ENCODE data around the gene OR10A3. TPM values are rescaled to one million over a fixed set of nuclear protein-coding genes. Genes with fewer than 3 reads are reported as not detected.
A peak's percentile ranks its signal among the peaks of the same experiment; 100 is the strongest.

OR10A3 gene
- total RNA-seq, 1 experiment from 2014 or later: not detected

DNA sequence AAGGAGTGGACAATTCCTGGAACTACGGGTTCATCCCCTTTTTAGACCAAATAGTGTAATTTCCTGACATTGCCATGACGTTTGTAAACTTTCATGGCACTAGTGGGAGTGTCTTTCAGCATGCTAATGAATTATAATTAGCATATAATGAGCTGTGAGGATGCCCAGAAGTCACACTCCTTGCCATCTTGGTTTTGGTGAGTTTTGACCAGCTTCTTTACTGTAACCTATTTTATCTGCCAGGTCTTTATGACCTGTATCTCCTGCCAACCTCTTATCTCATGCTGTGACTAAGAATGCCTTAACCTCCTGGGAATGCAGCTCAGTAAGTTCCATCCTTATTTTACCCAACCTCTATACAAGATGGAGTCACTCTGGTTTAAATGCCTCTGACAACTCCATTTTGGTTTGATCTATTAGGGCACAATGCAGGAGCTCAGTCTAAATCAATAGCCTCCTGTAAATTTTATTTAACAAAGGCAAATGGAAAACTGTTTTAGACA is 31.2 kb downstream of the OR10A3 start (continued):
- TF ChIP-seq, protein P1, sequence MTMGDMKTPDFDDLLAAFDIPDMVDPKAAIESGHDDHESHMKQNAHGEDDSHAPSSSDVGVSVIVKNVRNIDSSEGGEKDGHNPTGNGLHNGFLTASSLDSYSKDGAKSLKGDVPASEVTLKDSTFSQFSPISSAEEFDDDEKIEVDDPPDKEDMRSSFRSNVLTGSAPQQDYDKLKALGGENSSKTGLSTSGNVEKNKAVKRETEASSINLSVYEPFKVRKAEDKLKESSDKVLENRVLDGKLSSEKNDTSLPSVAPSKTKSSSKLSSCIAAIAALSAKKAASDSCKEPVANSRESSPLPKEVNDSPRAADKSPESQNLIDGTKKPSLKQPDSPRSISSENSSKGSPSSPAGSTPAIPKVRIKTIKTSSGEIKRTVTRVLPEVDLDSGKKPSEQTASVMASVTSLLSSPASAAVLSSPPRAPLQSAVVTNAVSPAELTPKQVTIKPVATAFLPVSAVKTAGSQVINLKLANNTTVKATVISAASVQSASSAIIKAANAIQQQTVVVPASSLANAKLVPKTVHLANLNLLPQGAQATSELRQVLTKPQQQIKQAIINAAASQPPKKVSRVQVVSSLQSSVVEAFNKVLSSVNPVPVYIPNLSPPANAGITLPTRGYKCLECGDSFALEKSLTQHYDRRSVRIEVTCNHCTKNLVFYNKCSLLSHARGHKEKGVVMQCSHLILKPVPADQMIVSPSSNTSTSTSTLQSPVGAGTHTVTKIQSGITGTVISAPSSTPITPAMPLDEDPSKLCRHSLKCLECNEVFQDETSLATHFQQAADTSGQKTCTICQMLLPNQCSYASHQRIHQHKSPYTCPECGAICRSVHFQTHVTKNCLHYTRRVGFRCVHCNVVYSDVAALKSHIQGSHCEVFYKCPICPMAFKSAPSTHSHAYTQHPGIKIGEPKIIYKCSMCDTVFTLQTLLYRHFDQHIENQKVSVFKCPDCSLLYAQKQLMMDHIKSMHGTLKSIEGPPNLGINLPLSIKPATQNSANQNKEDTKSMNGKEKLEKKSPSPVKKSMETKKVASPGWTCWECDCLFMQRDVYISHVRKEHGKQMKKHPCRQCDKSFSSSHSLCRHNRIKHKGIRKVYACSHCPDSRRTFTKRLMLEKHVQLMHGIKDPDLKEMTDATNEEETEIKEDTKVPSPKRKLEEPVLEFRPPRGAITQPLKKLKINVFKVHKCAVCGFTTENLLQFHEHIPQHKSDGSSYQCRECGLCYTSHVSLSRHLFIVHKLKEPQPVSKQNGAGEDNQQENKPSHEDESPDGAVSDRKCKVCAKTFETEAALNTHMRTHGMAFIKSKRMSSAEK (CRISPR knock-in tag; IDR thresholded peaks at IDR 0.05; ENCODE audit: borderline replicate concordance): 0 out of 2 replicates have a peak, but pooled peaks have one; percentile 76
- no peak for TF ChIP-seq JUN (CRISPR knock-in tag; IDR thresholded peaks at IDR 0.05)
- TF ChIP-seq, protein P2, sequence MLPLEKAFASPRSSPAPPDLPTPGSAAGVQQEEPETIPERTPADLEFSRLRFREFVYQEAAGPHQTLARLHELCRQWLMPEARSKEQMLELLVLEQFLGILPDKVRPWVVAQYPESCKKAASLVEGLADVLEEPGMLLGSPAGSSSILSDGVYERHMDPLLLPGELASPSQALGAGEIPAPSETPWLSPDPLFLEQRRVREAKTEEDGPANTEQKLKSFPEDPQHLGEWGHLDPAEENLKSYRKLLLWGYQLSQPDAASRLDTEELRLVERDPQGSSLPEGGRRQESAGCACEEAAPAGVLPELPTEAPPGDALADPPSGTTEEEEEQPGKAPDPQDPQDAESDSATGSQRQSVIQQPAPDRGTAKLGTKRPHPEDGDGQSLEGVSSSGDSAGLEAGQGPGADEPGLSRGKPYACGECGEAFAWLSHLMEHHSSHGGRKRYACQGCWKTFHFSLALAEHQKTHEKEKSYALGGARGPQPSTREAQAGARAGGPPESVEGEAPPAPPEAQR (CRISPR knock-in tag; IDR thresholded peaks at IDR 0.05): peak; percentile 95

DNA sequence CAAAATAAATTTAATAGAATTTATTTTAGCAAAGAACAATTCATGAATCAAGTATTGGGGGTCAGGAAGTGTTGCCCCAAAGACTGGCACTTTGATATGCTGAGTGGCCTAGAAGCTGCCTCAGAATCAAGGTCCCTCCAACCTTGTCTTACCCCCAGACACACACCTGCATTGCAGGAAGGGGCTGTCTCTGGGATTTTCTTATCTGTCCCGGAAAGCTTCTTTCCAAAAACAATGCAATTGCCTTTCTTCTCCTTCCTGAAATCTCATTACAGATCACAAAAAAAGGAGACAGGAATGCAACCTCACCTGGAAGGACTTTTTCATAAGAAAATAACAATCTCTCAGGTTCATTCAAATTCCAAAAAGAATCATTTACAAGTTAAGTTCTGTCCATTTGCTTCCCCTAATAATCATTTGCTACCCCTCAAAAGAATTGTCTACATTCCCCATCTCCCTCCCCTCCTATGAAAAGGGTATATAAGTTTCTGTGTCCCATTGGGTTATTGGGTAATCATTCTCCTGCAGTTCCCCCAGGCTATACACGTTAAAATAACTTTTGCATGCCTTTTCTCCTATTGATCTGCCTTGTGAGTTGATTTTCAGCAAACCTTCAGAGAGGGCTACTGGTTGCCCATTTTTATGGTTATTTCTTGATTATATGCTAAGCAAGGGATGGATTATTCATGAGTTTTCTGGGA is 31.8 kb downstream of the OR10A3 start:
- H3K4me3 Mint-ChIP-seq: no peak overlapping the region
- H3K27ac Mint-ChIP-seq: peak overlapping the region; percentile 81

More for the DNA sequence above, 31.8 kb downstream of the OR10A3 start:
- POLR2A ChIA-PET: interaction anchor here (0.6 to 0.8 kb wide), 4 partner anchors 14 to 77 kb away, joined by 3 to 5 read pairs (median 4); partner anchors contain the start of gene EIF3F
- no peaks in the 10 kb centered on the region; the same call in 1 of the 2 replicates for H3K27me3 Mint-ChIP-seq (ENCODE audit: low read depth)
- no peak for TF ChIP-seq FOXK1 (CRISPR knock-in tag; IDR thresholded peaks at IDR 0.05)
- TF ChIP-seq, protein P3, sequence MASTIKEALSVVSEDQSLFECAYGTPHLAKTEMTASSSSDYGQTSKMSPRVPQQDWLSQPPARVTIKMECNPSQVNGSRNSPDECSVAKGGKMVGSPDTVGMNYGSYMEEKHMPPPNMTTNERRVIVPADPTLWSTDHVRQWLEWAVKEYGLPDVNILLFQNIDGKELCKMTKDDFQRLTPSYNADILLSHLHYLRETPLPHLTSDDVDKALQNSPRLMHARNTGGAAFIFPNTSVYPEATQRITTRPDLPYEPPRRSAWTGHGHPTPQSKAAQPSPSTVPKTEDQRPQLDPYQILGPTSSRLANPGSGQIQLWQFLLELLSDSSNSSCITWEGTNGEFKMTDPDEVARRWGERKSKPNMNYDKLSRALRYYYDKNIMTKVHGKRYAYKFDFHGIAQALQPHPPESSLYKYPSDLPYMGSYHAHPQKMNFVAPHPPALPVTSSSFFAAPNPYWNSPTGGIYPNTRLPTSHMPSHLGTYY (CRISPR knock-in tag; IDR thresholded peaks at IDR 0.05): no peak
- no peak for TF ChIP-seq SP1 (CRISPR knock-in tag; conservative IDR thresholded peaks at IDR 0.05)
- no peak for TF ChIP-seq SMAD3 (CRISPR knock-in tag; IDR thresholded peaks at IDR 0.05; ENCODE audit: borderline replicate concordance)
- no peak for TF ChIP-seq TEAD4 (CRISPR knock-in tag; IDR thresholded peaks at IDR 0.05)
- no peak for TF ChIP-seq GRHL2 (CRISPR knock-in tag; IDR thresholded peaks at IDR 0.05; ENCODE audit: insufficient replicate concordance, severe bottlenecking)
- TF ChIP-seq, protein P4, sequence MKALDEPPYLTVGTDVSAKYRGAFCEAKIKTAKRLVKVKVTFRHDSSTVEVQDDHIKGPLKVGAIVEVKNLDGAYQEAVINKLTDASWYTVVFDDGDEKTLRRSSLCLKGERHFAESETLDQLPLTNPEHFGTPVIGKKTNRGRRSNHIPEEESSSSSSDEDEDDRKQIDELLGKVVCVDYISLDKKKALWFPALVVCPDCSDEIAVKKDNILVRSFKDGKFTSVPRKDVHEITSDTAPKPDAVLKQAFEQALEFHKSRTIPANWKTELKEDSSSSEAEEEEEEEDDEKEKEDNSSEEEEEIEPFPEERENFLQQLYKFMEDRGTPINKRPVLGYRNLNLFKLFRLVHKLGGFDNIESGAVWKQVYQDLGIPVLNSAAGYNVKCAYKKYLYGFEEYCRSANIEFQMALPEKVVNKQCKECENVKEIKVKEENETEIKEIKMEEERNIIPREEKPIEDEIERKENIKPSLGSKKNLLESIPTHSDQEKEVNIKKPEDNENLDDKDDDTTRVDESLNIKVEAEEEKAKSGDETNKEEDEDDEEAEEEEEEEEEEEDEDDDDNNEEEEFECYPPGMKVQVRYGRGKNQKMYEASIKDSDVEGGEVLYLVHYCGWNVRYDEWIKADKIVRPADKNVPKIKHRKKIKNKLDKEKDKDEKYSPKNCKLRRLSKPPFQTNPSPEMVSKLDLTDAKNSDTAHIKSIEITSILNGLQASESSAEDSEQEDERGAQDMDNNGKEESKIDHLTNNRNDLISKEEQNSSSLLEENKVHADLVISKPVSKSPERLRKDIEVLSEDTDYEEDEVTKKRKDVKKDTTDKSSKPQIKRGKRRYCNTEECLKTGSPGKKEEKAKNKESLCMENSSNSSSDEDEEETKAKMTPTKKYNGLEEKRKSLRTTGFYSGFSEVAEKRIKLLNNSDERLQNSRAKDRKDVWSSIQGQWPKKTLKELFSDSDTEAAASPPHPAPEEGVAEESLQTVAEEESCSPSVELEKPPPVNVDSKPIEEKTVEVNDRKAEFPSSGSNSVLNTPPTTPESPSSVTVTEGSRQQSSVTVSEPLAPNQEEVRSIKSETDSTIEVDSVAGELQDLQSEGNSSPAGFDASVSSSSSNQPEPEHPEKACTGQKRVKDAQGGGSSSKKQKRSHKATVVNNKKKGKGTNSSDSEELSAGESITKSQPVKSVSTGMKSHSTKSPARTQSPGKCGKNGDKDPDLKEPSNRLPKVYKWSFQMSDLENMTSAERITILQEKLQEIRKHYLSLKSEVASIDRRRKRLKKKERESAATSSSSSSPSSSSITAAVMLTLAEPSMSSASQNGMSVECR (CRISPR knock-in tag; IDR thresholded peaks at IDR 0.05; ENCODE audit: borderline replicate concordance): no peak
- TF ChIP-seq, protein P5, sequence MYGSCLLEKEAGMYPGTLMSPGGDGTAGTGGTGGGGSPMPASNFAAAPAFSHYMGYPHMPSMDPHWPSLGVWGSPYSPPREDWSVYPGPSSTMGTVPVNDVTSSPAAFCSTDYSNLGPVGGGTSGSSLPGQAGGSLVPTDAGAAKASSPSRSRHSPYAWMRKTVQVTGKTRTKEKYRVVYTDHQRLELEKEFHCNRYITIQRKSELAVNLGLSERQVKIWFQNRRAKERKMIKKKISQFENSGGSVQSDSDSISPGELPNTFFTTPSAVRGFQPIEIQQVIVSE (CRISPR knock-in tag; IDR thresholded peaks at IDR 0.05; ENCODE audit: borderline replicate concordance): no peak
- TF ChIP-seq ZNF416 (CRISPR knock-in tag; IDR thresholded peaks at IDR 0.05): no peak
- no peaks in the 10 kb centered on the region for H3K36me3 Mint-ChIP-seq
- DNase-seq (ENCODE audit: low spot score) (no peak), ATAC-seq (peak; percentile 47)
- peaks cover 80% of the 10 kb centered on the region for H3K4me1 Mint-ChIP-seq
- CTCF ChIA-PET: interaction anchor here (2.6 to 2.7 kb wide), 2 partner anchors 60 to 77 kb away, joined by 7 to 9 read pairs; partner anchors contain the start of gene EIF3F
- no peaks in the 10 kb centered on the region for H3K9me3 Mint-ChIP-seq

Data from WTC11 (cell line).